CD4-positive, alpha-beta memory T cell (primary cell): ENCODE measurements around the gene TBC1D14. TPM values are rescaled to one million over a fixed set of nuclear protein-coding genes. Genes with fewer than 3 reads are reported as not detected.

Experiments
- CTCF ChIA-PET: fragments of 350-600 bp; sonication (Branson Sonifier 250); formaldehyde crosslinking; loops from one replicate; lab custom pipeline; 2021; ENCODE audit warnings: inconsistent platforms; ENCODE audit not compliant: partially characterized antibody; lab: Charles Lee
- POLR2A ChIA-PET: fragments of 350-600 bp; sonication (Branson Sonifier 250); formaldehyde crosslinking; loops from one replicate; lab custom pipeline; 2021; ENCODE audit not compliant: partially characterized antibody; lab: Charles Lee
- DNase-seq, 5 donors: peaks; one replicate each; pipeline versions ENCODE4 v3.0.0 to v3.0.0-alpha.2; 2020 to 2022; ENCODE audit warnings: mixed read lengths in 1 of 5
- H3K27ac ChIP-seq: one replicate; pipeline ENCODE4 v1.7.0; 2013; ENCODE audit warnings: low read depth, low read length
- H3K27me3 ChIP-seq: 2 replicates; pipeline ENCODE4 v1.7.0; 2013; ENCODE audit warnings: mild to moderate bottlenecking, low read length, moderate library complexity; ENCODE audit not compliant: insufficient read depth
- H3K36me3 ChIP-seq: 2 replicates; pipeline ENCODE4 v1.7.0; 2013; ENCODE audit warnings: mild to moderate bottlenecking, low read length, moderate library complexity; ENCODE audit not compliant: insufficient read depth
- H3K4me1 ChIP-seq: 2 replicates; pipeline ENCODE4 v1.7.0; 2013; ENCODE audit warnings: mild to moderate bottlenecking, low read length, moderate library complexity; ENCODE audit not compliant: insufficient read depth
- H3K4me3 ChIP-seq, 2 donors: one replicate each; pipeline ENCODE4 v1.7.0; 2013; ENCODE audit warnings: low read length in 2 of 2, mild to moderate bottlenecking in 1 of 2
- H3K9me3 ChIP-seq, 2 donors: one replicate each; pipeline ENCODE4 v1.7.0; 2013; ENCODE audit warnings: low read length in 2 of 2, control low read depth in 1 of 2; ENCODE audit not compliant: control insufficient read depth in 1 of 2
- H3K27ac Mint-ChIP-seq, 7 donors: one replicate each; pipeline ENCODE4 v1.8.0; 2020 to 2021; ENCODE audit warnings: mixed read lengths in 7 of 7, mild to moderate bottlenecking in 6 of 7, inconsistent platforms in 3 of 7, moderate library complexity in 3 of 7
- H3K27me3 Mint-ChIP-seq, 2 donors: one replicate each; pipeline ENCODE4 v1.8.0; 2020 to 2021; ENCODE audit warnings: mixed read lengths in 2 of 2
- H3K36me3 Mint-ChIP-seq, 2 donors: one replicate each; pipeline ENCODE4 v1.8.0; 2020 to 2021; ENCODE audit warnings: mixed read lengths in 2 of 2, inconsistent platforms in 1 of 2, mild to moderate bottlenecking in 1 of 2
- H3K4me1 Mint-ChIP-seq, 4 donors: one replicate each; pipeline ENCODE4 v1.8.0; 2020 to 2021; ENCODE audit warnings: mixed read lengths in 4 of 4, mild to moderate bottlenecking in 1 of 4
- H3K4me3 Mint-ChIP-seq, 8 donors: one replicate each; pipeline ENCODE4 v1.8.0; 2020 to 2021; ENCODE audit warnings: mixed read lengths in 8 of 8, mild to moderate bottlenecking in 7 of 8, moderate library complexity in 6 of 8, inconsistent platforms in 3 of 8
- H3K9me3 Mint-ChIP-seq, 8 donors: one replicate each; pipeline ENCODE4 v1.8.0; 2020 to 2021; ENCODE audit warnings: mixed read lengths in 8 of 8, mild to moderate bottlenecking in 5 of 8, inconsistent platforms in 3 of 8, moderate library complexity in 1 of 8
- intact Hi-C: fragments of 100-400 bp; cut with micrococcal nuclease; formaldehyde crosslinking; loops from one replicate; pipeline ENCODE4 v1.15.1; 2023
- polyA plus RNA-seq, 2 donors: library from polyadenylated mRNA; unstranded; fragments of 300-500 nt; fragmentation: Illumina TruSeq; gene quantifications; one replicate each; pipeline ENCODE4 v1.2.3, GENCODE V29; 2021
- total RNA-seq, 2 experiments: library from RNA; stranded (reverse); gene quantifications; one replicate each; pipeline ENCODE4 v1.2.3, GENCODE V29; 2021

TBC1D14 gene
- total and polyA plus RNA-seq, 4 experiments from 2014 or later, result 40.7 to 80.7 (median 63.0) TPM

DNA sequence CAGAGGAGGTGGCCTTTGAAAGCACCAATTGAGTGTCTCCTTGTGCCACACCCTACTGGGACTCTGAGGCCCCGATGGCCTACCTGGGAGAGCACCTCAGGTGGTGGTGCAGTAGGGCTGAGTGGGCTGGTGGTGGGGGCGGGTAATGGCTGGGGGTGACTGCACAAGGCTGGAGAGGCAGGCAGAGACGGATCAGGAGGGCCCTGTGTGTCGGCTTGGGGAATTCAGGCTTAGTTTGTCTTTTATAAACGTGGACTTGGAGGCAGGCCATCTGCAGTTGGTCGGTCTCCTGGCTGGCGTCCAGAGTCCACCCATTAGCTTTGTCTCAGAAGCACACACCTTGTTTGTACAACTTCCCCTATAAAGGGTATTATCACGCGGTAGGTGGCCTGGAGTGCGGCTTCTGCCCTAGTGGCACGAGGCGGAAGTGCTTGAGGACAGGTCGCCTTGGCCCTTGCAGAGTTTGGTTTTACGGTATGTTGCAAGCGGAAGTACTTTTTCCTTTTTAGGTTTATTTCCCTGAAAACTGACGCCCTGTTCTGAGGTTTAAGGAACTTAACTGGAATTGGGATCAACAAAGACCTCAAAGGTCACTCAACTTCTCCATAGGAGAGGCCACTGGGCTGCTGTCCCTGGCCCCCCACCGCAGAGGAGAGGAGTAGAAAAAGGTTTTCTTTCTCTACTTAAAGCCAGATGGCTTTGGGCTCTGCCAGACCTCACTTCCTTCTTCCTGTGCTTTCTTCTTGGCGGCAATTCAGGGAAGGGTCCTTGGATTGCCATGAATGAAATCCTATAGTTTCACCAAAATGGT is 8.0 kb downstream of the TBC1D14 start:
- Histone ChIP-seq H3K27me3 (no peaks in the 10 kb centered on the region), H3K27ac (peak overlapping the region; percentile 67), H3K4me1 (peaks cover 81% of the 10 kb centered on the region), H3K36me3 (no peaks in the 10 kb centered on the region), H3K9me3 (no peaks in the 10 kb centered on the region), H3K4me3 (peak overlapping the region in 1 of 2 donors; percentile 47)
- DNase-seq, result peak in 1 of 5 donors; percentile 34
- intact Hi-C loops, result loop anchor here (1.0 to 5.0 kb wide), 4 partner anchors 8 to 55 kb away; partner anchors contain the start of gene TBC1D14
- peaks cover 0 to 5% of the 10 kb centered on the region in 2 donors for H3K36me3 Mint-ChIP-seq
- no peaks in the 10 kb centered on the region for H3K9me3 Mint-ChIP-seq
- H3K4me1 Mint-ChIP-seq, result peaks cover 54 to 89% (median 73%) of the 10 kb centered on the region in 4 donors
- H3K27ac Mint-ChIP-seq, result peak overlapping the region; percentile 94 to 98 (median 96)
- ChIA-PET POLR2A (interaction anchor here (0.7 to 5.2 kb wide), 19 partner anchors 8 to 277 kb away, joined by 3 to 65 read pairs (median 5); partner anchors contain the start of genes GRPEL1, MRFAP1 and TBC1D14), CTCF (interaction anchor here (0.9 to 4.2 kb wide), 19 partner anchors 9 to 199 kb away, joined by 3 to 27 read pairs (median 5); partner anchors contain the start of genes TADA2B and TBC1D14)
- peak overlapping the region; percentile 32 to 85 (median 66) for H3K4me3 Mint-ChIP-seq
- H3K27me3 Mint-ChIP-seq, result no peaks in the 10 kb centered on the region

DNA sequence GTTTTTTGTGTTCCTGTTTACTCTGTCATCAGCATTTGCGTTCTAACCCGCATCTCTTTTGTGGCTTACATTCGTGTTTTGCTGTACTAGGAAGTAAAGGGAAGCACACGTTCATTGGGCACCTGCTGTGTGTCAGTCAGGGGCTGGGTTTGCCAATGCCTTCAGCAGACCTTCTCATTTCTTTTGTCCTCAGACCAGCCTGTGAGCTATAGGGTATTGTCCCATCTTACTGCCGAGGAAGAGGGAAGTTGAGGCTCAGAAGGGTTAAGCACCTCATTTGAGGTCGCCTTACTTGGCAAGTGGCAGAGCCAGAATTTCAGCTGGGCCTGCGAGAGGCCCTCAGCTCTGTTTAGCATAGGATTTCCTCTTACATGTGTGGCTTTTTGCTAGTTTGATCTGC is 8.7 kb downstream of the TBC1D14 start:
- no peaks in the 10 kb centered on the region for H3K9me3 Mint-ChIP-seq
- ChIA-PET POLR2A (interaction anchor here (0.7 to 5.2 kb wide), 11 partner anchors 9 to 278 kb away, joined by 3 to 65 read pairs (median 7); partner anchors contain the start of genes GRPEL1, MRFAP1 and TBC1D14), CTCF (interaction anchor here (0.8 to 4.2 kb wide), 8 partner anchors 10 to 68 kb away, joined by 3 to 27 read pairs (median 6); partner anchors contain the start of gene TBC1D14)
- H3K36me3 ChIP-seq, result peaks cover 2% of the 10 kb centered on the region
- H3K27ac Mint-ChIP-seq, result peak overlapping the region; percentile 94 to 98 (median 96)
- DNase-seq, result peak; percentile 33 to 63 (median 44)
- H3K27me3 ChIP-seq, result no peaks in the 10 kb centered on the region
- no peaks in the 10 kb centered on the region for H3K27me3 Mint-ChIP-seq
- H3K27ac ChIP-seq, result peak overlapping the region; percentile 67
- intact Hi-C loops, result loop anchor here (1.0 to 5.0 kb wide), 4 partner anchors 9 to 54 kb away; partner anchors contain the start of gene TBC1D14
- H3K4me1 Mint-ChIP-seq, result peaks cover 52 to 89% (median 71%) of the 10 kb centered on the region in 4 donors
- peaks cover 74% of the 10 kb centered on the region for H3K4me1 ChIP-seq
- peaks cover 2 to 9% of the 10 kb centered on the region in 2 donors for H3K36me3 Mint-ChIP-seq
- no peaks in the 10 kb centered on the region for H3K9me3 ChIP-seq
- no peak overlapping the region for H3K4me3 ChIP-seq
- H3K4me3 Mint-ChIP-seq, result peak overlapping the region; percentile 32 to 85 (median 66)

DNA sequence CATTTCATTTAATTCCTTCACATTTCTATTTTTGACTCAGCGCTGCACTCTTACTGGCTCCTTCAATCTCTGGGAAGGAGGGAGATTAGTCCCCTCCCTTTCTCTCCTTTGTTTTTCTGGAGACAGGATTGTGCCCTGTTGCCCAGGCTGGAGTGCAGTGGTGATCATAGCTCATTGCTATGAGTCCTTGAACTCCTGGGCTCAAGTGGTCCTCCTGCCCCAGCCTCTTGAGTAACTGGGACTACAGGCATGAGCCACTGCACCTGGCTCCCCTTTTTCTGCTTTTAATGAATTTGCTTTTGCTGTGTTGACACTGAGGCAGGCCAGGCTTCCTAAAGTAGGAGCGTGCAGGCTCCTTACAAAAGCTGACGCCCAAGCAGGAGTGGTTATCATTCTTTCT is 10.5 kb downstream of the TBC1D14 start:
- peaks cover 61 to 87% (median 73%) of the 10 kb centered on the region in 4 donors for H3K4me1 Mint-ChIP-seq
- peak overlapping the region; percentile 61 to 96 (median 86) for H3K27ac Mint-ChIP-seq
- no peak for DNase-seq
- intact Hi-C loops, result no loop called here
- H3K27me3 Mint-ChIP-seq, result no peaks in the 10 kb centered on the region
- peaks cover 60% of the 10 kb centered on the region for H3K4me1 ChIP-seq
- H3K36me3 Mint-ChIP-seq, result peaks cover 17 to 26% of the 10 kb centered on the region in 2 donors
- H3K27me3 ChIP-seq, result no peaks in the 10 kb centered on the region
- peak overlapping the region in 3 of 8 donors; percentile 30 to 63 (median 36) for H3K4me3 Mint-ChIP-seq
- peaks cover 17% of the 10 kb centered on the region for H3K36me3 ChIP-seq
- ChIA-PET CTCF (interaction anchor here (0.6 kb wide), 1 partner anchor 27 kb away, joined by 3 read pairs; no protein-coding TSS in a partner anchor), POLR2A (interaction anchor here (0.6 to 4.9 kb wide), 3 partner anchors 10 to 123 kb away, joined by 3 to 44 read pairs (median 6); partner anchors contain the start of genes TADA2B and TBC1D14)
- no peaks in the 10 kb centered on the region for H3K9me3 Mint-ChIP-seq
- no peaks in the 10 kb centered on the region for H3K9me3 ChIP-seq
- no peak overlapping the region for H3K27ac ChIP-seq
- no peak overlapping the region for H3K4me3 ChIP-seq

DNA sequence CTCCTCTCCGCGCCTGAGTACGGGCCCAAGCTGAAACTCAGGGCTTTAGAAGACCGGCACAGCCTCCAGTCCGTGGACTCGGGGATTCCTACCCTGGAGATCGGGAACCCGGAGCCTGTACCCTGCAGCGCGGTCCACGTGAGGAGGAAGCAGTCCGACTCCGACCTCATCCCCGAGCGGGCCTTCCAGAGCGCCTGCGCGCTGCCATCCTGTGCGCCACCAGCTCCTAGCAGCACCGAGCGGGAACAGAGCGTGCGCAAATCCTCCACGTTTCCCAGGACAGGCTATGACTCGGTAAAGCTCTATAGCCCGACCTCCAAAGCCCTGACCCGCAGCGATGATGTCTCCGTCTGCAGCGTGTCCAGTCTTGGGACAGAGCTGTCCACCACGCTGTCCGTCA is 13.9 kb downstream of the TBC1D14 start:
- ChIA-PET POLR2A (interaction anchor here (1.0 to 2.9 kb wide), 2 partner anchors 15 to 19 kb away, joined by 4 to 14 read pairs; no protein-coding TSS in a partner anchor), CTCF (interaction anchor here (1.2 kb wide), 1 partner anchor 19 kb away, joined by 3 read pairs; no protein-coding TSS in a partner anchor)
- Histone ChIP-seq H3K4me1 (peaks cover 60% of the 10 kb centered on the region), H3K27ac (no peak overlapping the region), H3K36me3 (peaks cover 17% of the 10 kb centered on the region), H3K27me3 (no peaks in the 10 kb centered on the region), H3K9me3 (no peaks in the 10 kb centered on the region), H3K4me3 (no peak overlapping the region)
- DNase-seq, result no peak
- Mint-ChIP-seq H3K27ac (peak overlapping the region in 3 of 7 donors; percentile 17 to 68 (median 60)), H3K36me3 (peaks cover 28 to 42% of the 10 kb centered on the region in 2 donors), H3K4me1 (peaks cover 64 to 87% (median 75%) of the 10 kb centered on the region in 4 donors), H3K4me3 (peak overlapping the region in 1 of 8 donors; percentile 10), H3K9me3 (no peaks in the 10 kb centered on the region), H3K27me3 (no peaks in the 10 kb centered on the region)
- intact Hi-C loops, result no loop called here

DNA sequence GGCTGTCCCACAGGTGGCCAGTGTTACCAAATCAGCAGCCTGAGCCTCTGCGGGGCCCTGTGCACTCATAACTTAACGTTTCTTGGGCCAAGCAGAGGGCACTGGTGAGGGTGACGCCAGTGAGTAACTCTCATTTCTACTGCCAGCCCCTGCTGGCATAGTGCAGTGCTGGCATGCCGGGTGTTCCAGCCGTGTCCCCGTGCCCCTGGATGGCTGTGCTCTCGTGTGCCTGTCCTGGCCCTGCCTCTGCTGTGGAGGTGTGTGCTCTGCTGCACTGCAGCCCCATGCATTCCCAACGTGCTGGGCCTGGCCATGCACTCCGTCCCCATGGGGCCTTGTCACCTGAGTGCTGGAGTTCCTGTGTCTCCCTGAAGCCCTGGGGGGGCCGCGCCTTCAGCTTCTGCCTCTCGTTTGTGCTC is 14.7 kb downstream of the TBC1D14 start:
- Mint-ChIP-seq H3K4me3 (no peak overlapping the region), H3K36me3 (peaks cover 33 to 41% of the 10 kb centered on the region in 2 donors), H3K9me3 (no peaks in the 10 kb centered on the region), H3K4me1 (peaks cover 68 to 88% (median 77%) of the 10 kb centered on the region in 4 donors), H3K27ac (peak overlapping the region in 2 of 7 donors; percentile 60 to 92), H3K27me3 (no peaks in the 10 kb centered on the region)
- DNase-seq, result no peak
- H3K36me3 ChIP-seq, result peaks cover 20% of the 10 kb centered on the region
- ChIA-PET POLR2A (interaction anchor here (1.7 kb wide), 1 partner anchor 13 kb away, joined by 4 read pairs; no protein-coding TSS in a partner anchor), CTCF (no interaction called here)
- no peak overlapping the region for H3K27ac ChIP-seq
- no peaks in the 10 kb centered on the region for H3K9me3 ChIP-seq
- no peaks in the 10 kb centered on the region for H3K27me3 ChIP-seq
- intact Hi-C loops, result no loop called here
- H3K4me1 ChIP-seq, result peaks cover 60% of the 10 kb centered on the region
- no peak overlapping the region for H3K4me3 ChIP-seq

DNA sequence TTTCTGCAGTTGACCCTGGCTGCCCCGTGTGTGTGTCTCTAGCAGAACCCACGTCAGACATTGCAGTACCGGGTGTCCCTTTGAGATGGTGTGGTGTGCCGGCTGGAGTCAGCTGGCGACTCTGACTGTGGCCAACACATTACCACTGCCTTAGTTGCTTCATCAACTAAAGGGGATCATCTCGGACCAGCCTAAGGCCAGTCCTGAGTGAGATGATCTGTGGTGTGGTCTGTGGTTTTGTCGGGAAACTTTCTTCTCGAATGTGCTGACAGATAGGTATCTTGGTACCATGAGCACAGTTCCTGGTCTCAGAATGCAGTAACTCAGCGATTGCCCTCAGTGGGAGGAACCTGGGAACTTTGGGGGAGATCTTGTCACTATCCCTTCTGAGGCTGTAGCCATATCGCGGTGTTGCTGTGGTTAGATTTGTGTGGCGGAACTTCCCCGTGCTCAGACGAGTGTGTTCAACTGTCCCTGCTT is 15.8 kb downstream of the TBC1D14 start:
- Histone ChIP-seq H3K4me3 (no peak overlapping the region), H3K4me1 (peaks cover 62% of the 10 kb centered on the region), H3K27me3 (no peaks in the 10 kb centered on the region), H3K27ac (peak overlapping the region; percentile 0), H3K36me3 (peaks cover 21% of the 10 kb centered on the region), H3K9me3 (no peaks in the 10 kb centered on the region)
- H3K27me3 Mint-ChIP-seq, result no peaks in the 10 kb centered on the region
- peaks cover 67 to 91% (median 78%) of the 10 kb centered on the region in 4 donors for H3K4me1 Mint-ChIP-seq
- H3K27ac Mint-ChIP-seq, result peak overlapping the region; percentile 77 to 92 (median 86)
- ChIA-PET CTCF (interaction anchor here (0.8 to 2.3 kb wide), 4 partner anchors 9 to 21 kb away, joined by 3 to 10 read pairs (median 3); no protein-coding TSS in a partner anchor), POLR2A (interaction anchor here (0.6 to 5.1 kb wide), 9 partner anchors 8 to 208 kb away, joined by 3 to 45 read pairs (median 16); partner anchors contain the start of gene TBC1D14)
- peak overlapping the region; percentile 65 to 88 (median 82) for H3K4me3 Mint-ChIP-seq
- DNase-seq, result peak in 1 of 5 donors; percentile 49
- intact Hi-C loops, result no loop called here
- H3K9me3 Mint-ChIP-seq, result no peaks in the 10 kb centered on the region
- peaks cover 36 to 43% of the 10 kb centered on the region in 2 donors for H3K36me3 Mint-ChIP-seq
